Chondrocyte (in vitro differentiated cells): Measurements from ENCODE around the gene LRRTM4. TPM values are rescaled to one million over a fixed set of nuclear protein-coding genes. Genes with fewer than 3 reads are reported as not detected.

ENCODE experiments used
- DNase-seq: peaks from one replicate; pipeline ENCODE4 v3.0.0; 2021; ENCODE audit warnings: mixed read lengths, low spot score
- H3K27ac Mint-ChIP-seq: one replicate; pipeline ENCODE4 v1.8.0; 2021; ENCODE audit warnings: mild to moderate bottlenecking, moderate library complexity, mixed read lengths; ENCODE audit not compliant: unreplicated experiment
- H3K27me3 Mint-ChIP-seq: 2 replicates; pipeline ENCODE4 v1.8.0; 2021; ENCODE audit warnings: low read depth, mixed read lengths
- H3K36me3 Mint-ChIP-seq: 2 replicates; pipeline ENCODE4 v1.8.0; 2021; ENCODE audit warnings: low read depth, mixed read lengths
- H3K4me1 Mint-ChIP-seq: 2 replicates; pipeline ENCODE4 v1.8.0; 2021; ENCODE audit warnings: low read depth, mild to moderate bottlenecking, mixed read lengths
- H3K4me3 Mint-ChIP-seq: one replicate; pipeline ENCODE4 v1.8.0; 2021; ENCODE audit warnings: mild to moderate bottlenecking, moderate library complexity, mixed read lengths; ENCODE audit not compliant: unreplicated experiment
- H3K9me3 Mint-ChIP-seq: 2 replicates; pipeline ENCODE4 v1.8.0; 2021; ENCODE audit warnings: low read depth, mixed read lengths
- CTCF ChIP-seq: fragments of 200-600 bp; sonication (generic); IDR thresholded peaks from 2 replicates; pipeline ENCODE4 v1.5.0; 2021; ENCODE audit warnings: antibody characterized with exemption, mild to moderate bottlenecking, moderate library complexity
- total RNA-seq: library from RNA; stranded (reverse); gene quantifications from 3 replicates; pipeline ENCODE4 v1.2.1, GENCODE V29; 2021

LRRTM4 gene
- total RNA-seq, 1 donor from 2014 or later = not detected

GRCh38 chr2:77161009-77161408 lies 361.2 kb downstream of the LRRTM4 start:
- no peak for TF ChIP-seq CTCF
- H3K9me3 Mint-ChIP-seq = peaks cover 24% of the 10 kb centered on the region
- no peak for DNase-seq
- no peaks in the 10 kb centered on the region for H3K4me1 Mint-ChIP-seq
- H3K36me3 Mint-ChIP-seq = no peaks in the 10 kb centered on the region
- H3K27ac Mint-ChIP-seq = no peak overlapping the region
- no peak overlapping the region for H3K4me3 Mint-ChIP-seq
- H3K27me3 Mint-ChIP-seq = peaks cover 4% of the 10 kb centered on the region

DNA sequence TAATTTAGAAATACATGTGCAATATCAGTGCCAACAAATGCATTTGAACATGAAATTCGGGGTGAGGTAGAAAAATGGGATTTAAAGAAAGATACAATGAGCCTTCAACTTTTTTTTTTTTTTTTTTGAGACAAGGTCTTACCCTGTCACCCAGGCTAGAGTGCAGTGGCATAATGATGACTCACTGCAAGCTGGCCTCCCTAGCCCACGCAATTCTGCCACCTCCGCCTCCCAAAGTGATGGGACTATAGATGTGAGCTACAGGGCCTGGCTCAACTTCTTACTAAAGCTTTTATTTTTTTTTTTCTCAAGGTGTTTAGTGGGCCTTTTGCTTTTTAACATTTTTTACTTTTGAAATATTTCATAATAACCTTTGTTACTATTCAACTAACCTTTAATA lies 365.6 kb downstream of the LRRTM4 start:
- Mint-ChIP-seq H3K36me3 (no peaks in the 10 kb centered on the region), H3K4me3 (no peak overlapping the region)

DNA sequence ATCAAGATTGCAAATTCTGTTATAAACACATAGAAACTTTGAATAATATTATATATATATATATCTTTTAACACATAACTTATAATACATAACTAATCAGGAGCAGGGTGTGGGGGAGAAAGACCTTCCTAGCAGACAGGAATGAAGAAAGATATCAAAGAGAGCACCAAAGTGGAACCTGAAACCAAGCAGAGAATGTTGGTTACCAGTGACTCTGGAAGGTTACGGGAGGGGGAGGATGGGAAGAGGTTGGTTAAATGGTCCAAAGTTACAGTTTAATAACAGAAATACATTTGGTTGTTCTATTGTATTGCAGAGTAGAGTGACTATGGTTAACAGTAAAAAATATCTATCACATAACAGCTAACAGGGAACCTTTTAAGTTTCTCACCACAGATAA lies 366.7 kb downstream of the LRRTM4 start:
- no peak for DNase-seq
- no peak overlapping the region for H3K27ac Mint-ChIP-seq
- H3K36me3 Mint-ChIP-seq = no peaks in the 10 kb centered on the region
- H3K9me3 Mint-ChIP-seq = peaks cover 9% of the 10 kb centered on the region
- H3K4me1 Mint-ChIP-seq = no peaks in the 10 kb centered on the region
- peaks cover 4% of the 10 kb centered on the region for H3K27me3 Mint-ChIP-seq
- no peak for TF ChIP-seq CTCF
- no peak overlapping the region for H3K4me3 Mint-ChIP-seq

More for the DNA sequence above, 365.6 kb downstream of the LRRTM4 start:
- Mint-ChIP-seq H3K27me3 (peaks cover 4% of the 10 kb centered on the region), H3K9me3 (peaks cover under 1% of the 10 kb centered on the region), H3K4me1 (no peaks in the 10 kb centered on the region), H3K27ac (no peak overlapping the region)
- no peak for TF ChIP-seq CTCF
- no peak for DNase-seq

DNA sequence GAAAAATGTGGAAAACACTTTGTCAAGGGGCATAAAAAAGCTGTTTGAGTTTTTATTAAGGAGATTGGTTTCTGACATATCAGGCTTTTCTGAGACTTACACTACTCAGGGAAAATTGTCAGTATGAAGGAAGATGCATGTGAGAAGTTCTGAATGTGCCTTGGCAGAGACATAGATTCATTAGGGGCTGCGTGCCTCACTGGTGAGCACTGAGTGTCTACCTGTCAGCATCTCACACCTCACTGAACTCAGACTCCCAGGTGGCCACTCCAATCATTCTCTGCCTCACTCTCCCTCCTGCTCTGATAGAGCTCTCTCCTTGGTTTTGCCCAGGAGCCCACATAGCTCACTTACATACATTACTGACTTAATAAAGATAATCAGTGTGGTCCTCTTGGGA lies 372.6 kb downstream of the LRRTM4 start:
- H3K9me3 Mint-ChIP-seq = peaks cover 28% of the 10 kb centered on the region
- H3K36me3 Mint-ChIP-seq = no peaks in the 10 kb centered on the region
- TF ChIP-seq CTCF = no peak
- no peaks in the 10 kb centered on the region for H3K4me1 Mint-ChIP-seq
- DNase-seq = no peak
- H3K27me3 Mint-ChIP-seq = no peaks in the 10 kb centered on the region
- H3K27ac Mint-ChIP-seq = no peak overlapping the region
- H3K4me3 Mint-ChIP-seq = no peak overlapping the region

- DNase-seq = no peak
- no peak for TF ChIP-seq CTCF
Observed at GRCh38 chr2:77147153-77147552, 375.0 kb downstream of the LRRTM4 start.

More at GRCh38 chr2:77147153-77147552, 375.0 kb downstream of the LRRTM4 start:
- Mint-ChIP-seq H3K27me3 (no peaks in the 10 kb centered on the region), H3K4me1 (no peaks in the 10 kb centered on the region), H3K27ac (no peak overlapping the region), H3K4me3 (no peak overlapping the region), H3K9me3 (peaks cover 28% of the 10 kb centered on the region), H3K36me3 (no peaks in the 10 kb centered on the region)
